Midbrain (tissue), 1 donor: Measurements from ENCODE around the gene LRRC28.

Source experiments
- DNase-seq: peaks from one replicate; lab custom pipeline; 2025; lab: John Stamatoyannopoulos, UW

The LRRC28 gene

GRCh38 chr15:99343208-99343607, 91.9 kb downstream of the LRRC28 start:
- DNase-seq = no peak

- peak; percentile 34 for DNase-seq
These were observed 92.7 kb downstream of the LRRC28 start for GRCh38 chr15:99343881-99344551.

GRCh38 chr15:99344639-99345038, 93.4 kb downstream of the LRRC28 start:
- DNase-seq = no peak

GRCh38 chr15:99345242-99345641, 94.0 kb downstream of the LRRC28 start:
- DNase-seq = no peak

GRCh38 chr15:99345832-99346462, 94.7 kb downstream of the LRRC28 start:
- no peak for DNase-seq

- no peak for DNase-seq
These were observed 96.3 kb downstream of the LRRC28 start for GRCh38 chr15:99347574-99347973.

- no peak for DNase-seq
These were observed 97.1 kb downstream of the LRRC28 start for GRCh38 chr15:99348412-99348811.

GRCh38 chr15:99350408-99350807, 99.1 kb downstream of the LRRC28 start:
- no peak for DNase-seq

- no peak for DNase-seq
These were observed 108.5 kb downstream of the LRRC28 start for GRCh38 chr15:99359769-99360168.

GRCh38 chr15:99361545-99362185, 110.4 kb downstream of the LRRC28 start:
- DNase-seq = no peak

- DNase-seq = no peak
These were observed 114.0 kb downstream of the LRRC28 start for GRCh38 chr15:99365242-99365641.

GRCh38 chr15:99366013-99366412, 114.7 kb downstream of the LRRC28 start:
- no peak for DNase-seq

- no peak for DNase-seq
These were observed 117.5 kb downstream of the LRRC28 start for GRCh38 chr15:99368743-99369142.

GRCh38 chr15:99369196-99369595, 117.9 kb downstream of the LRRC28 start:
- no peak for DNase-seq

- no peak for DNase-seq
These were observed 120.2 kb downstream of the LRRC28 start for GRCh38 chr15:99371180-99372103.

GRCh38 chr15:99385005-99385669, 133.9 kb downstream of the LRRC28 start:
- DNase-seq = no peak

GRCh38 chr15:99385865-99386264, 134.6 kb downstream of the LRRC28 start:
- DNase-seq = no peak

GRCh38 chr15:99386391-99386790, 135.1 kb downstream of the LRRC28 start:
- no peak for DNase-seq

- no peak for DNase-seq
These were observed 136.3 kb downstream of the LRRC28 start for GRCh38 chr15:99387421-99388168.

GRCh38 chr15:99390667-99391066, 139.4 kb downstream of the LRRC28 start:
- DNase-seq = no peak

- DNase-seq = no peak
These were observed 142.4 kb downstream of the LRRC28 start for GRCh38 chr15:99393641-99394040.
